OCI-LY7 (cell line): ENCODE data around the gene PRR35. TPM values are rescaled to one million over a fixed set of nuclear protein-coding genes. Genes with fewer than 3 reads are reported as not detected.
"Not testable (repeated sequence)": the region's sequence is repeated elsewhere in the genome, so short reads cannot be mapped to it uniquely, and the experiment has no call there.

Experiments
- BruUV-seq: library from RNA; stranded (reverse); fragments of 400-500 nt; replicated peaks from 2 replicates; lab custom pipeline; 2021; lab: Mats Ljungman, UMichigan
- CTCF ChIA-PET: fragments of 300-600 bp; sonication (Branson Sonifier 250); formaldehyde crosslinking; loops from one replicate; lab custom pipeline; 2022; ENCODE audit warnings: antibody characterized with exemption; ENCODE audit not compliant: unreplicated experiment; lab: Charles Lee
- POLR2A ChIA-PET: fragments of 300-600 bp; sonication (Branson Sonifier 250); formaldehyde crosslinking; loops from one replicate; lab custom pipeline; 2022; ENCODE audit warnings: antibody characterized with exemption; lab: Charles Lee
- DNase-seq: peaks from one replicate; pipeline ENCODE4 v3.0.0-alpha.2; 2015; ENCODE audit warnings: low spot score
- H2AFZ ChIP-seq: fragments of 200-600 bp; sonication (generic), shearing (Covaris generic); 2 replicates; pipeline ENCODE4 v1.6.1; 2014; ENCODE audit warnings: mild to moderate bottlenecking, antibody characterized with exemption, low read length, moderate library complexity
- H3K27ac ChIP-seq: fragments of 200-600 bp; sonication (generic); 2 replicates; pipeline ENCODE4 v1.5.1; 2014; ENCODE audit warnings: mixed run types, low read depth, mild to moderate bottlenecking, moderate library complexity, low read length, inconsistent platforms; ENCODE audit not compliant: poor library complexity, severe bottlenecking
- H3K36me3 ChIP-seq: fragments of 200-600 bp; sonication (generic); 2 replicates; pipeline ENCODE4 v1.6.1; 2014; ENCODE audit warnings: mild to moderate bottlenecking, antibody characterized with exemption, low read length, moderate library complexity, mixed read lengths; ENCODE audit not compliant: insufficient read depth
- H3K4me1 ChIP-seq: fragments of 200-600 bp; sonication (generic); 2 replicates; pipeline ENCODE4 v1.5.1; 2014; ENCODE audit warnings: mild to moderate bottlenecking, low read length; ENCODE audit not compliant: insufficient read depth, poor library complexity, severe bottlenecking
- H3K4me2 ChIP-seq: fragments of 200-600 bp; sonication (generic); 2 replicates; pipeline ENCODE4 v1.6.1; 2014; ENCODE audit warnings: mild to moderate bottlenecking, low read length
- H3K4me3 ChIP-seq: fragments of 200-600 bp; sonication (generic); 2 replicates; pipeline ENCODE4 v1.5.1; 2014; ENCODE audit warnings: mild to moderate bottlenecking, low read depth, low read length; ENCODE audit not compliant: poor library complexity, severe bottlenecking
- H3K79me2 ChIP-seq: fragments of 200-600 bp; sonication (generic); 2 replicates; pipeline ENCODE4 v1.6.1; 2016; ENCODE audit warnings: low read depth, mild to moderate bottlenecking, low read length, moderate library complexity, mixed read lengths; ENCODE audit not compliant: insufficient read depth
- H3K9me2 ChIP-seq: fragments of 200-600 bp; sonication (generic); 2 replicates; pipeline ENCODE4 v1.6.1; 2016; ENCODE audit warnings: mild to moderate bottlenecking, low read length, mixed read lengths; ENCODE audit not compliant: insufficient read depth
- H3K9me3 ChIP-seq: fragments of 200-600 bp; sonication (generic); 2 replicates; pipeline ENCODE4 v1.6.1; 2014; ENCODE audit warnings: mild to moderate bottlenecking, mixed run types, low read length, mixed read lengths
- H4K20me1 ChIP-seq: fragments of 200-600 bp; sonication (generic); 2 replicates; pipeline ENCODE4 v1.6.1; 2014; ENCODE audit warnings: mild to moderate bottlenecking, antibody characterized with exemption, low read length, moderate library complexity, mixed read lengths; ENCODE audit not compliant: insufficient read depth
- CTCF ChIP-seq: fragments of 200-600 bp; sonication (generic); conservative IDR thresholded peaks from 2 replicates; pipeline ENCODE4 v1.5.1; 2014; ENCODE audit warnings: mild to moderate bottlenecking, antibody characterized with exemption, low read length, moderate library complexity, mixed read lengths
- EZH2phosphoT487 ChIP-seq: fragments of 200-600 bp; sonication (generic); IDR thresholded peaks from 2 replicates; pipeline ENCODE4 v1.6.1; 2018; ENCODE audit warnings: low read depth, borderline replicate concordance, mild to moderate bottlenecking, mixed run types, antibody characterized with exemption, low read length, moderate library complexity, mixed read lengths
- intact Hi-C: fragments of 100-400 bp; cut with micrococcal nuclease; formaldehyde crosslinking; loops from one replicate; pipeline ENCODE4 v1.10.0; 2022; ENCODE audit not compliant: unreplicated experiment
- total RNA-seq, 2 experiments: library from RNA; depleted of rRNA in 1 of 2; stranded (reverse); fragments of >200 nt in 1 of 2; shearing (Covaris generic) in 1 of 2; gene quantifications; 2 replicates each; pipeline ENCODE4 v1.2.3, GENCODE V29; 2014 to 2022

The PRR35 gene
- total RNA-seq, 2 experiments from 2014 or later = not detected

- H3K4me1 ChIP-seq = peaks cover 13% of the 10 kb centered on the region
- no peak overlapping the region for H3K4me3 ChIP-seq
- no peak for DNase-seq
- H3K79me2 ChIP-seq = no peaks in the 10 kb centered on the region
- H3K4me2 ChIP-seq = no peak overlapping the region
- no peak overlapping the region for H2AFZ ChIP-seq
- H3K27ac ChIP-seq = no peak overlapping the region
- CTCF ChIA-PET = no interaction called here
- H3K9me3 ChIP-seq = no peaks in the 10 kb centered on the region
- TF ChIP-seq EZH2phosphoT487 = no peak
- no peak for TF ChIP-seq CTCF
- no peaks in the 10 kb centered on the region for H4K20me1 ChIP-seq
- BruUV-seq = no TSS peak
- H3K36me3 ChIP-seq = peaks cover 9% of the 10 kb centered on the region
- POLR2A ChIA-PET = no interaction called here
- H3K9me2 ChIP-seq = no peaks in the 10 kb centered on the region
- intact Hi-C loops = no loop called here
Observed at GRCh38 chr16:595942-596735, 35.9 kb downstream of the PRR35 start.

DNA sequence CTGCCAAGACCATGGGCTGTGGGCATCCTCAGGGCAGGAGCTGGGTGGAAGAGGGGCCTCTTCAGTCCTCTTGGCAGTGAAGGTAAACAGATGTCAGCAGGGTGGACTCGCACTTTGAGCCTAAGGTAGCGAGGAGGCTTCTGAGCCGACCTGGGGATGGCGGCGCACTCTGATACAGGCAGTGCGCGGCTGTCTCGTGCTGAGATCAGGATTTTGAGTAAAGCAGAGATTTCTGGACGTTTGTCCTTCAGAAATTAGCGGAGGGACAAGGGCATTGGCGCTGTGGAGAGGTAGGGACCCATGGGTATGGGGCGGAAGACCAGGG is 36.5 kb downstream of the PRR35 start:
- no peak overlapping the region for H3K4me3 ChIP-seq
- no peak for DNase-seq
- no peak overlapping the region for H3K4me2 ChIP-seq
- no peaks in the 10 kb centered on the region for H4K20me1 ChIP-seq
- H3K9me3 ChIP-seq = no peaks in the 10 kb centered on the region
- ChIA-PET POLR2A (no interaction called here), CTCF (no interaction called here)
- H3K4me1 ChIP-seq = peaks cover 12% of the 10 kb centered on the region
- no peaks in the 10 kb centered on the region for H3K79me2 ChIP-seq
- H3K36me3 ChIP-seq = peaks cover 9% of the 10 kb centered on the region
- intact Hi-C loops = no loop called here
- H3K9me2 ChIP-seq = no peaks in the 10 kb centered on the region
- no peak overlapping the region for H2AFZ ChIP-seq
- no peak for TF ChIP-seq EZH2phosphoT487
- TF ChIP-seq CTCF = no peak
- no TSS peak for BruUV-seq
- H3K27ac ChIP-seq = no peak overlapping the region

GRCh38 chr16:597655-598054 is 37.5 kb downstream of the PRR35 start:
- H3K36me3 ChIP-seq, H3K79me2 ChIP-seq, H3K27ac ChIP-seq, H3K4me3 ChIP-seq, H3K4me2 ChIP-seq, BruUV-seq, H3K9me3 ChIP-seq, POLR2A ChIA-PET, DNase-seq, CTCF ChIA-PET, intact Hi-C loops, H2AFZ ChIP-seq, H3K9me2 ChIP-seq, H4K20me1 ChIP-seq: not testable (repeated sequence)
- peaks cover 10% of the 10 kb centered on the region for H3K4me1 ChIP-seq
